ENCODE data around the gene ENPP3. TPM values are rescaled to one million over a fixed set of nuclear protein-coding genes. Genes with fewer than 3 reads are reported as not detected.

The ENPP3 gene
- total RNA-seq, 1 donor from 2014 or later, result 0.82 TPM

GRCh38 chr6:131627724-131628682, 9.1 kb upstream of the ENPP3 start, which contains the start of gene MED23:
Gene MED23 (minus strand): TSS chr6:131628242. CDS start chr6:131628049, 193 bp downstream.
- H3K4me1 Mint-ChIP-seq (ENCODE audit: unreplicated experiment), result peaks cover 15% of the 10 kb centered on the region

GRCh38 chr6:131628726-131629125, 8.4 kb upstream of the ENPP3 start:
- H3K27ac Mint-ChIP-seq, result no peak overlapping the region
- peak overlapping the region; percentile 98 for H3K4me3 Mint-ChIP-seq
- H3K27me3 Mint-ChIP-seq, result peaks cover 4% of the 10 kb centered on the region
- no peak for TF ChIP-seq CTCF (conservative IDR thresholded peaks at IDR 0.05)
- no peaks in the 10 kb centered on the region for H3K9me3 Mint-ChIP-seq
- H3K36me3 Mint-ChIP-seq, result no peaks in the 10 kb centered on the region
- H3K4me1 Mint-ChIP-seq (ENCODE audit: unreplicated experiment), result peaks cover 15% of the 10 kb centered on the region
- no peak for DNase-seq (ENCODE audit: extremely low spot score, unreplicated experiment)

More at GRCh38 chr6:131627724-131628682, 9.1 kb upstream of the ENPP3 start, which contains the start of gene MED23:
- TF ChIP-seq CTCF (conservative IDR thresholded peaks at IDR 0.05), result peak; percentile 95
- no peaks in the 10 kb centered on the region for H3K36me3 Mint-ChIP-seq
- H3K9me3 Mint-ChIP-seq, result no peaks in the 10 kb centered on the region
- peaks cover 4% of the 10 kb centered on the region for H3K27me3 Mint-ChIP-seq
- peak within 1 kb of the TSS; percentile 98 for H3K4me3 Mint-ChIP-seq
- DNase-seq (ENCODE audit: extremely low spot score, unreplicated experiment), result peak; percentile 99
- peak within 1 kb of the TSS; percentile 97 for H3K27ac Mint-ChIP-seq

DNA sequence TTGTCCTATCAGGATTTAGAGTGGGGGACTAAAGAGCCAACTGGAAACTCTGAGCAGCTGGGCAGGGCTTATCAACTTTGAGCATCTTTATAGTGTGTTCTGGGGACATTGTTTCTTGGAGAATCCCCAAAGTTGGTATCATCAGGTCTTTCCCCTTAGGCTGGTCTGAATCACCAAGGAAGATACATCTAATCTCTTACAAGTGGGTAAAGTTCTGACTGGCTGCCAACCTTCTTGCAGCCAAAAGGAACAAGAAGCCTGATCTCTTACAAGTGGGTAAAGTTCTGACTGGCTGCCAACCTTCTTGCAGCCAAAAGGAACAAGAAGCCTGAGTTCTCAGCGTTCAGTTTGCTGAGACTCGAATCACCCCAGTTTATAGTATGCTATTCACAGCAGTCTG, 7.5 kb upstream of the ENPP3 start:
- TF ChIP-seq CTCF (conservative IDR thresholded peaks at IDR 0.05), result no peak
- H3K9me3 Mint-ChIP-seq, result no peaks in the 10 kb centered on the region
- H3K4me1 Mint-ChIP-seq (ENCODE audit: unreplicated experiment), result peaks cover 15% of the 10 kb centered on the region
- no peak overlapping the region for H3K27ac Mint-ChIP-seq
- peaks cover 4% of the 10 kb centered on the region for H3K27me3 Mint-ChIP-seq
- no peak for DNase-seq (ENCODE audit: extremely low spot score, unreplicated experiment)
- no peak overlapping the region for H3K4me3 Mint-ChIP-seq
- H3K36me3 Mint-ChIP-seq, result no peaks in the 10 kb centered on the region

DNA sequence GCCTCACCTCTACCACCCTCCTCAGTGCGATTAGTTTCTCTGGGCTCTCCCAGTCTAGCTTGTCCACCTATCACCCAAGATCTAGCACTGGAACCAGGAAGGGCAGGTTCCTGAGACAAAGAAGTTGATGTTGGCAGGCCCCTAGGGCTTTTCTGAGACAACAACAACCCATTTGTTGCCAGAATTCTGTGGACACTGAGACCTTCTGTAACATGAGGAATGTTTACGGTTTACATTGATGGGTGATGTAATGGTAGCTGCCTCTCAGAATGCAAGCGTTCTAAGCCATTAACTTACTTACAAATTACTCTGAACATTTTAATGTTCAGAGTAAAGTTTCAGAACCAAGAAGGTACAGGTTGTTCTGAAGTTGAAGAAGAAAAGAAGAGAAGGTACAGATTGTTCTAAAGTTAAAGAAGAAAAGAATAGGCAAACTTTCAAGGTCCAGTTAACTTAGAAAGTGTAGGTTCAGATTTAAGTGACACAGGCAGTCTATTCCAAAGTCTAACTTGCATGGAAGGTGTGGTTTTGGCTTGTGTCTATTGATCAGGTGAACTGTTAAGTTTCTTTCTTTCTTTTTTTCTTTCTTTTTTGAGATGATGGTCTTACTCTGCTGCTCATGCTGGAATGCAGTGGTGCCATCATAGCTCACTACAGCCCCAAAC, 5.3 kb upstream of the ENPP3 start:
- H3K4me3 Mint-ChIP-seq, result no peak overlapping the region
- H3K9me3 Mint-ChIP-seq, result no peaks in the 10 kb centered on the region
- no peak for TF ChIP-seq CTCF (conservative IDR thresholded peaks at IDR 0.05)
- H3K4me1 Mint-ChIP-seq (ENCODE audit: unreplicated experiment), result peaks cover 14% of the 10 kb centered on the region
- peaks cover 4% of the 10 kb centered on the region for H3K27me3 Mint-ChIP-seq
- H3K36me3 Mint-ChIP-seq, result no peaks in the 10 kb centered on the region
- DNase-seq (ENCODE audit: extremely low spot score, unreplicated experiment), result no peak
- H3K27ac Mint-ChIP-seq, result no peak overlapping the region

GRCh38 chr6:131635384-131636340, 1.4 kb upstream of the ENPP3 start:
- H3K27me3 Mint-ChIP-seq, result peaks cover 4% of the 10 kb centered on the region
- no peak overlapping the region for H3K27ac Mint-ChIP-seq

More at GRCh38 chr6:131635384-131636340, 1.4 kb upstream of the ENPP3 start:
- H3K4me3 Mint-ChIP-seq, result no peak overlapping the region
- peaks cover 4% of the 10 kb centered on the region for H3K4me1 Mint-ChIP-seq (ENCODE audit: unreplicated experiment)
- H3K9me3 Mint-ChIP-seq, result no peaks in the 10 kb centered on the region
- no peak for TF ChIP-seq CTCF (conservative IDR thresholded peaks at IDR 0.05)
- H3K36me3 Mint-ChIP-seq, result no peaks in the 10 kb centered on the region
- no peak for DNase-seq (ENCODE audit: extremely low spot score, unreplicated experiment)
